WI38 (cell line): ENCODE results near the gene PDXK.
A peak's percentile ranks its signal among the peaks of the same experiment; 100 is the strongest.

Experiments
- H3K4me3 ChIP-seq: 2 replicates; pipeline ENCODE4 v1.5.1; 2011; ENCODE audit warnings: low read depth, mild to moderate bottlenecking, control low read depth, low read length
- CTCF ChIP-seq: IDR thresholded peaks from 2 replicates; pipeline ENCODE4 v1.5.1; 2012; ENCODE audit warnings: low read depth, mild to moderate bottlenecking, control low read depth, low read length

Gene PDXK

GRCh38 chr21:43733529-43734071, 14.7 kb downstream of the PDXK start:
- no peak for TF ChIP-seq CTCF
- H3K4me3 ChIP-seq: 0 out of 2 replicates have a peak overlapping the region, but pooled peaks have one; percentile 9

GRCh38 chr21:43734131-43734927, 15.4 kb downstream of the PDXK start:
- no peak overlapping the region for H3K4me3 ChIP-seq
- no peak for TF ChIP-seq CTCF

GRCh38 chr21:43734928-43735229, 15.9 kb downstream of the PDXK start:
- no peak overlapping the region for H3K4me3 ChIP-seq
- no peak for TF ChIP-seq CTCF

- no peak overlapping the region for H3K4me3 ChIP-seq
- no peak for TF ChIP-seq CTCF
Measured at GRCh38 chr21:43735236-43736091, 16.5 kb downstream of the PDXK start.

GRCh38 chr21:43736224-43736883, 17.4 kb downstream of the PDXK start:
- H3K4me3 ChIP-seq: no peak overlapping the region
- TF ChIP-seq CTCF: no peak

GRCh38 chr21:43737158-43737950, 18.4 kb downstream of the PDXK start:
- no peak for TF ChIP-seq CTCF
- H3K4me3 ChIP-seq: no peak overlapping the region
